Heart right ventricle (tissue), 16 donors: ENCODE data around the gene EEFSEC. TPM values are rescaled to one million over a fixed set of nuclear protein-coding genes. Genes with fewer than 3 reads are reported as not detected.

Source experiments
- ATAC-seq, 8 donors: fragments of 200-7000 bp; cut with Tn5 transposase; one replicate each; pipeline ENCODE4 v1.9.1; 2020; ENCODE audit warnings: mild to moderate bottlenecking in 8 of 8, moderate library complexity in 8 of 8, moderate number of reproducible peaks in 1 of 8
- DNase-seq, 2 donors: peaks; one replicate each; pipeline ENCODE4 v3.0.0-alpha.2; 2020
- H3K27ac ChIP-seq, 10 donors: fragments of 200-600 bp; sonication (generic) in 2 of 10; one replicate each; pipeline versions ENCODE4 v1.5.0 to v1.8.0; 2020 to 2022; ENCODE audit warnings: mild to moderate bottlenecking in 3 of 10
- H3K27me3 ChIP-seq, 7 donors: fragments of 200-600 bp; one replicate each; pipeline ENCODE4 v1.8.0; 2021 to 2022; ENCODE audit warnings: mild to moderate bottlenecking in 2 of 7
- H3K36me3 ChIP-seq, 9 donors: fragments of 200-600 bp; sonication (generic) in 1 of 9; one replicate each; pipeline versions ENCODE4 v1.5.0 to v1.8.0; 2020 to 2022; ENCODE audit warnings: mild to moderate bottlenecking in 2 of 9
- H3K4me1 ChIP-seq, 9 donors: fragments of 200-600 bp; sonication (generic) in 1 of 9; one replicate each; pipeline versions ENCODE4 v1.5.0 to v1.8.0; 2020 to 2022; ENCODE audit warnings: mild to moderate bottlenecking in 4 of 9
- H3K4me3 ChIP-seq, 10 donors: fragments of 200-600 bp; sonication (generic) in 2 of 10; one replicate each; pipeline versions ENCODE4 v1.5.0 to v1.8.0; 2020 to 2022; ENCODE audit warnings: mild to moderate bottlenecking in 7 of 10, moderate library complexity in 2 of 10
- H3K9me3 ChIP-seq, 11 donors: fragments of 200-600 bp in 10 of 11; sonication (generic) in 2 of 11; one replicate each; pipeline versions ENCODE4 v1.5.0 to v1.8.0; 2013 to 2022; ENCODE audit warnings: mild to moderate bottlenecking in 2 of 11, control low read depth in 1 of 11, moderate library complexity in 1 of 11
- WGBS, 2 donors: extraction: QIAGEN DNeasy Blood & Tissue Kit; methylation state at CpG; one replicate each; pipeline ENCODE4 v1.1.7; 2013; ENCODE audit warnings: inconsistent platforms in 1 of 2; 5-methylcytosine and 5-hydroxymethylcytosine counted together
- intact Hi-C, 10 donors: fragments of 100-400 bp; cut with DNase I; formaldehyde crosslinking; loops; one replicate each; pipeline versions ENCODE4 v1.11.1 to v1.14.2; 2022
- polyA plus RNA-seq, 2 donors: library from polyadenylated mRNA; stranded (reverse); fragments of 200-250 nt; gene quantifications; one replicate each; pipeline ENCODE4 v1.2.3, GENCODE V29; 2013
- total RNA-seq, 10 donors: library from RNA; stranded (reverse); fragmentation: NEBNext Ultra II Directional in 3 of 10; extraction: Animal tissue kit (Norgen Biotek cat#: 25700) in 3 of 10; gene quantifications; one replicate each; pipeline versions ENCODE4 v1.2.1 to v1.2.4, GENCODE V29; 2021 to 2023
- TF ChIP-seq, protein P1 (sequence below), 9 donors: fragments of 200-600 bp; sonication (generic) in 2 of 9; IDR thresholded peaks; one replicate each; pipeline versions ENCODE4 v1.5.0 to v1.8.0; 2021 to 2022; ENCODE audit warnings: antibody characterized with exemption in 9 of 9, mild to moderate bottlenecking in 5 of 9, moderate library complexity in 1 of 9
- donor health status: Arrhythmogenic right ventricular cardiomyopathy.
- donor health status: ischemic (EF 13 %, LVEDD 7.1; RV severe dilation, severe dysfunction).
- donor health status: healthy with polysubstance abuse.
- donor health status: DM: no; HTN: yes; CAD: no.
- donor health status: DM: no; HTN: no; CAD: no.
- donor health status: ischemic (EF 25% LVEDD 6.9; RV normal size, moderate dysfunction).
- donor health status: ischemic (EF 25% LVEDD 5.7; RV mildly dilated, moderate dysfunction).
- donor health status: healthy.
- donor health status: DM: yes; HTN: yes; CAD: no.
- donor health status: Ischemic cardiomyopathy.
- donor health status: ischemic (EF 35%, LVEDD 5.7; RV mildly dilated, moderate dysfunction).
- donor health status: nonischemic (EF 11% LVEDD 7.7; RV severe dilation, severe dysfunction).
- donor health status: DM: yes; HTN: yes; CAD: no.
- donor health status: PGD.
- donor health status: ischemic (EF 29% LVEDD 5.4; RV normal size, mild dysfunction).
- donor health status: nonischemic (EF 23%, LVEDD 6.1; RV moderate dilation, normal function).

Gene EEFSEC
- total and polyA plus RNA-seq, 12 donors: 16.5 to 29.5 (median 25.0) TPM

DNA sequence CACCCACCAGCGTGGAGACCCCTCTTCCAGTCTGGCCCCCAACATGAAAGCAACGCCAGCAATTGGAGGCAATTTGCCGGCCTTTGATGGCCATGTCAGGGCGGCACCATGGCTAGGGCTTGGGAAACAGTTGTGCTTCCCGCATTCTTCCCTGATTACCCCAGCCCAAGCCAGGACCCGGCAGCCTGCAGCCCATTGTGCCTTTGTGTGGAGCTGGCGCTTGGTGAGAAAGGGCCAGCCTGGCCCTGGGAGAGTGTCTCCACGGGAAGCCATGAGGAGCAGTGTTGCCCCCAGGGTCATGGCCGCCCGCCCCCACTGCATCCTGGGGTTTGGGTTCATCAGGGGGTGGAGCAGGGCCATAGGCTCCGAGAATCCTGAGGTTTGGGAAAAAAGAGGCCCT lies 247.4 kb downstream of the EEFSEC start:
- 95 to 97% methylated on average over 11 of the region's 11 CpGs for WGBS, 2 donors
- TF ChIP-seq, protein P1, sequence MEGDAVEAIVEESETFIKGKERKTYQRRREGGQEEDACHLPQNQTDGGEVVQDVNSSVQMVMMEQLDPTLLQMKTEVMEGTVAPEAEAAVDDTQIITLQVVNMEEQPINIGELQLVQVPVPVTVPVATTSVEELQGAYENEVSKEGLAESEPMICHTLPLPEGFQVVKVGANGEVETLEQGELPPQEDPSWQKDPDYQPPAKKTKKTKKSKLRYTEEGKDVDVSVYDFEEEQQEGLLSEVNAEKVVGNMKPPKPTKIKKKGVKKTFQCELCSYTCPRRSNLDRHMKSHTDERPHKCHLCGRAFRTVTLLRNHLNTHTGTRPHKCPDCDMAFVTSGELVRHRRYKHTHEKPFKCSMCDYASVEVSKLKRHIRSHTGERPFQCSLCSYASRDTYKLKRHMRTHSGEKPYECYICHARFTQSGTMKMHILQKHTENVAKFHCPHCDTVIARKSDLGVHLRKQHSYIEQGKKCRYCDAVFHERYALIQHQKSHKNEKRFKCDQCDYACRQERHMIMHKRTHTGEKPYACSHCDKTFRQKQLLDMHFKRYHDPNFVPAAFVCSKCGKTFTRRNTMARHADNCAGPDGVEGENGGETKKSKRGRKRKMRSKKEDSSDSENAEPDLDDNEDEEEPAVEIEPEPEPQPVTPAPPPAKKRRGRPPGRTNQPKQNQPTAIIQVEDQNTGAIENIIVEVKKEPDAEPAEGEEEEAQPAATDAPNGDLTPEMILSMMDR (IDR thresholded peaks at IDR 0.05): no peak
- no peaks in the 10 kb centered on the region for H3K27me3 ChIP-seq
- DNase-seq (no peak), ATAC-seq (no peak)
- H3K27ac ChIP-seq: no peak overlapping the region
- no peaks in the 10 kb centered on the region for H3K36me3 ChIP-seq
- H3K4me3 ChIP-seq: no peak overlapping the region
- H3K9me3 ChIP-seq: no peaks in the 10 kb centered on the region
- intact Hi-C loops: no loop called here
- peaks cover 0 to 27% (median 9%) of the 10 kb centered on the region in 9 donors for H3K4me1 ChIP-seq

DNA sequence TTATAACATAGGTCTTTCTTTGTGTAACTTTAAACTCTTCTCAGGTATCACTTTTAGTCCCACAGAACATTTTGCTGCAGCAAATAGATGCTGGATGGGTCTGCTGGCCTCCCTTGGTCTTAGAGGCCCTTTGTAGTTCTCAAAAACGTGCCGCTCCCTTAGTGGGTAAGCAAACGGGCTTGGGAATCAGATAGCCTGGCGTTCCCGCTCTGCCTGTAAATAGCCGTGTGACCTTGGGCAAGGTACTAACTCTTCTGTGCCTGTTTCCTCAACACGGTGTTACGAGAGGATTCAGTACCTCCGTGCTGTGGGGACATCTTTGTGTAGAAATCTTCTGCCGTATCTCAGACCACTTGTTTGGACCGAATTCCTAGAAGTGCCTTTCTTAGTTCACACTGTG lies 249.0 kb downstream of the EEFSEC start:
- no peaks in the 10 kb centered on the region for H3K9me3 ChIP-seq
- no peak overlapping the region for H3K27ac ChIP-seq
- ATAC-seq: peak in 2 of 8 donors; percentile 31 to 34
- 52 to 66% methylated on average over 11 of the region's 11 CpGs for WGBS, 2 donors
- no peak for DNase-seq
- H3K4me1 ChIP-seq: peaks cover 0 to 21% (median 3%) of the 10 kb centered on the region in 9 donors
- intact Hi-C loops: no loop called here
- no peak overlapping the region for H3K4me3 ChIP-seq
- H3K36me3 ChIP-seq: no peaks in the 10 kb centered on the region
- TF ChIP-seq, protein P1 (IDR thresholded peaks at IDR 0.05): no peak
- H3K27me3 ChIP-seq: no peaks in the 10 kb centered on the region

DNA sequence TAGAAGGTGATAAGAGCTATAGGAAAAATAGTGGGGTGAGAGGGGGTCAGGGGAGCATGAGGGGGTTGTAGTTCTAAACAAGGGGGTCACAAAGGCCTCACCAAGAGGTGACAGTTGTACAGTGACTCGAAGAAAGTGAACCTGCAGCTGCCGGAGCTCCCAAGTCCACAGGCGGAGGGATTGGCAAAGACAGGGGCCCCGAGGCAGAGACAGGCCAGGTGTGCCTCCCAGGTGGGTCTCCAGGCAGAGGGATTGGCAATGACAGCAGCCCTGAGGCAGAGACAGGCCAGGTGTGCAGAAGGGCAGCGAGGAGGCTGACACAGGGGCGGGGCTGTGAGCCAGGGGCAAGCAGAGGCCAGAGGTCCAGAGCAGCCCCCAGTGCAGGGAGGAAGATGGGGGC lies 249.7 kb downstream of the EEFSEC start:
- intact Hi-C loops: no loop called here
- H3K4me3 ChIP-seq: no peak overlapping the region
- WGBS, 2 donors: 94% methylated on average over 6 of the region's 6 CpGs
- no peak overlapping the region for H3K27ac ChIP-seq
- ATAC-seq (peak in 1 of 8 donors; percentile 18), DNase-seq (no peak)
- peaks cover 0 to under 1% (median 0%) of the 10 kb centered on the region in 9 donors for H3K36me3 ChIP-seq
- H3K27me3 ChIP-seq: no peaks in the 10 kb centered on the region
- peaks cover 0 to 21% (median 3%) of the 10 kb centered on the region in 9 donors for H3K4me1 ChIP-seq
- H3K9me3 ChIP-seq: no peaks in the 10 kb centered on the region
- TF ChIP-seq, protein P1 (IDR thresholded peaks at IDR 0.05): no peak

DNA sequence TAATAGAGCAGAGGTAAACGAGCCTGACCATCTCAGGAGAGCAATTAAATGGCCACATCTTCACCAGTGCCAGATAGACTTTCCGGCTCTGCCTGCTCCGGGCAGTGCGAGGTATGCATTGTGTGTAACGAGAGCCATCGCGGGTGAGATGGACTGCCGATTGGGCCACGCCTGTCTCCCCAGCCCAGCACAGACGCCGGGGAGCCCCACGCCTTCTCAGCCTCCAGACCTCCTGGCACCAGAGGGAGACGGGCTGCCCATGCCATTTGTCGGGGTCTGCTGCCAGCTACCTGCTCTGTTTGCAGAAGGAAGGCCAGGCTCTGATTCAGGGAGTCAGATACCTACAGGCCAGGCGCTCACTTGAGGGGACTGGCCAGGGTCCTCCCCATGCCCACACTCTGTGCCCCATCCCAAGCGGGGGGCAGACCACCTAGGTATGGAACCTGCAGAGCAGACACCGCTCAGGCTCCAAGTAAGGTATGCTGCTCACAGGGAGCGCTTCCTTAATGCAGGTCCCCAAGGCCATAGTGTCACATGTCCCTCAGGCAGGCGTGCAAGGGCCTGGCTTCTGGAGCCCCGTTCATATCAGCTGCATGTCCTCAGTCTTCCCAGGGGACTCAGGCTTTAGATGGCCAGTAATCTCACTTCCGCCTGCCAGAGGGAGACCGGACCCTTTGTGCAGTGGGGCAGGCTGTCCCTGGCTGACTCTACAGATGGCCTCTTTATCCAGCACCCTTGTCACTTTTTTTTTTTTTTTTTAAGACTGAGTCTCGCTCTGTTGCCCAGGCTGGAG lies 251.2 kb downstream of the EEFSEC start:
- no peaks in the 10 kb centered on the region for H3K9me3 ChIP-seq
- TF ChIP-seq, protein P1 (IDR thresholded peaks at IDR 0.05): no peak
- H3K27ac ChIP-seq: no peak overlapping the region
- DNase-seq (no peak), ATAC-seq (peak in 6 of 8 donors; percentile 13 to 36 (median 24))
- H3K4me1 ChIP-seq: peaks cover 0 to 21% (median 7%) of the 10 kb centered on the region in 9 donors
- H3K36me3 ChIP-seq: peaks cover 0 to 6% (median 0%) of the 10 kb centered on the region in 9 donors
- 72 to 75% methylated on average over 23 of the region's 23 CpGs for WGBS, 2 donors
- H3K27me3 ChIP-seq: no peaks in the 10 kb centered on the region
- no peak overlapping the region for H3K4me3 ChIP-seq
- intact Hi-C loops: no loop called here
